Activated CD8-positive, alpha-beta memory T cell treated with anti-CD3 and anti-CD28 coated beads, Interleukin-2, amount 50 U/mL, for 1 hour (primary cell): ENCODE data around the gene UBB.

Experiments
- DNase-seq: peaks from one replicate; pipeline ENCODE4 v3.0.0-alpha.2; 2020; ENCODE audit errors: extremely low read depth

UBB gene

DNA sequence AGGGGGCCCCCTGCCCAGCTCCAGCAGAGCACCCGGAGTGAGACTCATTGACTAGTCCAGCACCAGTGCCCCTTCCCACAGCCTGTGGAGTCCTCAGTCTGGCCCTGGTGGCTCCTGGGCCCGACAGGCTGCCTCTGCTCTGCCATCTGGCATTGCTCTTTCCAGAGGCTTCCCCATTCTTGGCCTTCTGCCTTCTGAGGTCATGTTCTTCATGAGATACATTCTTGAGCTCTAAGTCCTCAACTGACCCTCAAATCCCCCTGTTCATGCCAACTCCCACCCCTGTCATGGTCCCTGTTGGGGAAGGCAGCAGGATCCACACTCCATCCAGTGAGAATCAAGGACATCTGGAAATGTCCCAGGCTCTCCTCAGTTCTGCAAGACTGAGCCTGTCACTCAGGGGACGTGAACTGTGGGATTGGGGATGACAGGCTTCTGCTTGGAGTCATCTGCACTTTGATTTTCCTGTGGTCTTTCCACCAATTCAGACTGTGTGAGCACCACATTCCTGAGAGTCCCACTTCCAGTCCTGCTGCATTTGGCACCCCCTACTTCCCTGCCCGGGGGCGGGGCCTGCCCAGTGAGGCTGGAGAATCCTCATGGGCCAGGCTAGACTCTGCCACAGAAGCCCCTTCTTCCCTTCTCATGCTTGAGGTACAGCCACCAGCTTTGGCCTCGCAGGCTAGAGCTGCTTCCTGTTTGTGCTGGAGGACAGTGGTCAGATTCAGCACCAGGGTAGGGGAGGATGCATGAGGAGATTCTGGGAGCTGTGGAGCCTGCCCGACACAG is 37.2 kb downstream of the UBB start:
- no peak for DNase-seq

- DNase-seq, result no peak
Measured at GRCh38 chr17:16418685-16419068, 37.8 kb downstream of the UBB start.

GRCh38 chr17:16419074-16419928 is 38.4 kb downstream of the UBB start:
- DNase-seq, result no peak

- no peak for DNase-seq
Measured at GRCh38 chr17:16419929-16420271, 39.0 kb downstream of the UBB start.

- DNase-seq, result no peak
Measured at GRCh38 chr17:16422416-16422815, 41.5 kb downstream of the UBB start.

GRCh38 chr17:16423226-16423872 is 42.5 kb downstream of the UBB start:
- DNase-seq, result no peak

DNA sequence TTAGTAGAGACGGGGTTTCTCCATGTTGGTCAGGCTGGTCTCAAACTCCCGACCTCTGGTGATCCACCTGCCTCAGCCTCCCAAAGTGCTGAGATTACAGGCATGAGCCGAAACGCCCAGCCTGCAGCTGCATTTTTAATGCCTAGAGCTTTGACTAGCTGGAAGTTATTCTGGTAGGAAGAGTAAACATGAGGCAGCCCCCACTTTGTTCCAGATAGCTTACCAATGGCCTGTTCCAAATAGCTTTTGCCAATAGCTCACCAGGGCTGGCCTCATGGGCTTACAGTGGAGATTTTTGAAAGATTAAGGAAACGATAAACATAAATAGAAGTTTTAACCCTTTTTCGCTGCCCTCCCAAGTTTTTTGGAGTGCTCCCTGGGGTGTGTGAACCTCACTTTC is 44.3 kb downstream of the UBB start:
- DNase-seq, result no peak

- DNase-seq, result no peak
Measured at GRCh38 chr17:16425698-16426659, 45.1 kb downstream of the UBB start.

DNA sequence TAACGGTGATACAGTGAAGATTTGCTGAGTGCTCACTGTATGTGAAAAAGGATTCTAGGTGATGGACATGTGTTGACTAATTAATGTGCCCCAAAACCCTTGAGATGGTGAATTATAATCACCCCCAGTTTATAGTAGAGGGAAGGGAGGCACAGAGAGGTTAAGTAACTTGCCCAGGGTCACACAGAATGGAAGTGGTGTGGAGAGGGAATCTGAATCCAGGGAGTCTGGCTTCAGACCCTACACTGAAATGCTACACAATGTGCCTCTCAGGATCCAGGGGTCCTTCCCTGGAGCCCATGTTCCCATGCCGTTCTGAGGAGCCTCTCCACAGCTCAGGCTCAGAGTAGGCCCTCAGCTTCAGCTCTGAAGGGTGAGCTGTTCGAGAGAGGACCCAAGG is 46.1 kb downstream of the UBB start:
- no peak for DNase-seq

- DNase-seq, result no peak
Measured at GRCh38 chr17:16428098-16428882, 47.4 kb downstream of the UBB start.

DNA sequence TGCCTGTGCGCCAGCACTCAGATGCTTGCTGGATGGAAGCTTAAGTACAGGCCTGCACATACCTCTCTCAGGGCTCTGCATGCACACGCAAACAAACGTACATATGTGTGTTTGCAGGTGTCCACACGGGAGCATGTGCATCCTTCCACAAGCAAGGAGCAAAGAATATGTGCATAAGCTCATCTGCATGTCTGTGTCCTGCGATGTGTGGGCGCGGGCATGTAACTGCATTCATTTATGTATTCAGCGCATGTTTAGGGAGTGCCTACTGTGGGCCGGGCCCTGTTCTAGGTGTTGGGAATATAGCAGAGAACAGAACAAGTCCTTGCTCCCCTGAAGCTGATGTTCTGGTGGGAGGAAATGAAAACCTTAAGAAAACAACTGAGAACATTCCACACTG is 48.2 kb downstream of the UBB start:
- no peak for DNase-seq

DNA sequence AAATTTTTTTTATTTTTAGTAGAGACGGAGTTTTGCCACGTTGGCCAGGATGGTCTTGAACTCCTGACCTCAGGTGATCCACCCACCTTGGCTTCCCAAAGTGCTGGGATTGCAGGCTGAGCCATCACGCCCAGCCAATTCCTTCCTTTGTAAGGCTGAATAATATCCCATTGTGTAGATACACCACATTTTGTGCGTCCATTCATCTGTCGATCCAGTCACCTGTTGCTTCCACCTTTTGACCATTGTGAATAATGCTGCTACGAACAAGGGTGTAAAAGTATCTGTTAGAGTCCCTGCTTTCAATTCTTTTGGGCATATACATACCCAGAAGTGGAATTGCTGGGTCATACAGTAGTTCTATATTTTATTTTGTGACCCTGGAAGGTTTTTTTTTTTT is 49.8 kb downstream of the UBB start:
- no peak for DNase-seq

DNA sequence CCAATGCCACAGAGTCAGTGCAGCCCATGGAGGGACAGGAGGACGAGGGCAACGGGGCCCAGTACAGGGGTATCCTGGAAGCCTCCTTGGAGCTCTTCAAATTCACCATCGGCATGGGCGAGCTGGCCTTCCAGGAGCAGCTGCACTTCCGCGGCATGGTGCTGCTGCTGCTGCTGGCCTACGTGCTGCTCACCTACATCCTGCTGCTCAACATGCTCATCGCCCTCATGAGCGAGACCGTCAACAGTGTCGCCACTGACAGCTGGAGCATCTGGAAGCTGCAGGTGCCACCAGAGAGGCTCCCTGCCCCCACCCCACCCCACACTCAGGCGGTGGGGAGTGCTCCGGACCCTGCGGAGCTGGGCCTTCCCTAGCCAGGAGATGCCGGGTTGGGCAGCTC is 51.1 kb downstream of the UBB start:
- DNase-seq, result no peak
